Stomach smooth muscle (tissue), 2 donors: ENCODE measurements around the gene GBGT1.

Source experiments
- H3K27ac ChIP-seq: one replicate; pipeline ENCODE4 v1.7.0; 2013; ENCODE audit warnings: mild to moderate bottlenecking, low read length, inconsistent platforms
- H3K27me3 ChIP-seq, 2 donors: one replicate each; pipeline ENCODE4 v1.7.0; 2013; ENCODE audit warnings: low read length in 2 of 2; ENCODE audit not compliant: insufficient read depth in 2 of 2, control insufficient read depth in 1 of 2
- H3K36me3 ChIP-seq, 2 donors: one replicate each; pipeline ENCODE4 v1.7.0; 2013; ENCODE audit warnings: low read length in 2 of 2; ENCODE audit not compliant: control insufficient read depth in 2 of 2, insufficient read depth in 2 of 2
- H3K4me1 ChIP-seq: one replicate; pipeline ENCODE4 v1.7.0; 2013; ENCODE audit warnings: low read length; ENCODE audit not compliant: control insufficient read depth, insufficient read depth
- H3K4me3 ChIP-seq, 2 donors: one replicate each; pipeline ENCODE4 v1.7.0; 2013; ENCODE audit warnings: low read length in 2 of 2
- H3K9ac ChIP-seq, 2 donors: one replicate each; pipeline ENCODE4 v1.7.0; 2013; ENCODE audit warnings: low read length in 2 of 2, mild to moderate bottlenecking in 1 of 2
- H3K9me3 ChIP-seq, 2 donors: one replicate each; pipeline ENCODE4 v1.7.0; 2013; ENCODE audit warnings: low read length in 2 of 2; ENCODE audit not compliant: control insufficient read depth in 2 of 2
- donor health status: healthy.
- donor health status: Pancreatic carcinoma.

The GBGT1 gene

DNA sequence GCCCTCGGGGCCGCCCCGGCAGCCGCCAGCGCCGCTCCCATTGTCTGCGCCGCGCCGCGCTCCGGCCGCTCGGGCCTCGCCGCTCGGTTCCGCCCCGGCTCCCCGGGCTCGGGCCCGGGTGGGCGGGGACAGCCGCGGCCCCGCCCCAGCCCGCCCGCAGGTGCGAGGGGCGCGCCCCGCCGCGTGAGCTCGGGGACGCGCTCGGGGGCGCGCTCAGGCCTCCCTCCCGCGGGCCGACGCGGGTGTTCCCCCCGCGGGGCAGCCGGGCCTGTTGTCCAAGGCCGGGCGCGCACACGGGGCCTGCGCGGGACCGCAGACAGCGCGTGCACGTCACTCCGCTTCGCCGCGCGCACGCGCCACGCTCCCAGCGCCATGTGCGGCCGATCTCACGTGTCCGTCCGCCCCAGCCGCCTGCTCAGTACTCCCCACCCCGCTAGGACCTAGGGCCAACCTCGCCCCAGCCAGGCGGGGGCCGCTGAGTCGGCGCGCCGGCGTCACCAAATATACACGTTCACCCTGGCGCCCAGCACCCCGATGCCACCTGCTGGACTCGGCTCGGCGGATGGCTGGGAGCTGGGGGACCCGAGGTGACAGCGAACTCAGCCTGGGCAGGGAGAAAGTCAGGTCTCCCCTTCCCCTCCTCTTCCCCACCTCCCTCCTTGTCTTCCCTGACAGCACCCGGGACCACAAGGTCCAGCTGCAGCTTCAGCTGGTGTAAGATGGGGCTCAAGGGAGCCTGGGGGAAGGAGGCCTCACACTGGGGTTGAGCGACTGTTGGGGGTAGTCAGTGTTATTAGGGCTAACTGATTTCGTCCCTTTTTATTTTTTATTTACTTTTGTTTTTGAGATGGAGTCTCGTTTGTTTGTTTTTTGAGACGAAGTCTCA is 14.3 kb downstream of the GBGT1 start:
- peak overlapping the region; percentile 81 for H3K27ac ChIP-seq
- H3K9me3 ChIP-seq = no peaks in the 10 kb centered on the region
- H3K27me3 ChIP-seq = no peaks in the 10 kb centered on the region
- H3K4me1 ChIP-seq = peaks cover 40% of the 10 kb centered on the region
- peak overlapping the region; percentile 57 to 90 for H3K4me3 ChIP-seq
- peak overlapping the region; percentile 83 to 84 for H3K9ac ChIP-seq
- peaks cover 0 to 3% of the 10 kb centered on the region in 2 donors for H3K36me3 ChIP-seq

DNA sequence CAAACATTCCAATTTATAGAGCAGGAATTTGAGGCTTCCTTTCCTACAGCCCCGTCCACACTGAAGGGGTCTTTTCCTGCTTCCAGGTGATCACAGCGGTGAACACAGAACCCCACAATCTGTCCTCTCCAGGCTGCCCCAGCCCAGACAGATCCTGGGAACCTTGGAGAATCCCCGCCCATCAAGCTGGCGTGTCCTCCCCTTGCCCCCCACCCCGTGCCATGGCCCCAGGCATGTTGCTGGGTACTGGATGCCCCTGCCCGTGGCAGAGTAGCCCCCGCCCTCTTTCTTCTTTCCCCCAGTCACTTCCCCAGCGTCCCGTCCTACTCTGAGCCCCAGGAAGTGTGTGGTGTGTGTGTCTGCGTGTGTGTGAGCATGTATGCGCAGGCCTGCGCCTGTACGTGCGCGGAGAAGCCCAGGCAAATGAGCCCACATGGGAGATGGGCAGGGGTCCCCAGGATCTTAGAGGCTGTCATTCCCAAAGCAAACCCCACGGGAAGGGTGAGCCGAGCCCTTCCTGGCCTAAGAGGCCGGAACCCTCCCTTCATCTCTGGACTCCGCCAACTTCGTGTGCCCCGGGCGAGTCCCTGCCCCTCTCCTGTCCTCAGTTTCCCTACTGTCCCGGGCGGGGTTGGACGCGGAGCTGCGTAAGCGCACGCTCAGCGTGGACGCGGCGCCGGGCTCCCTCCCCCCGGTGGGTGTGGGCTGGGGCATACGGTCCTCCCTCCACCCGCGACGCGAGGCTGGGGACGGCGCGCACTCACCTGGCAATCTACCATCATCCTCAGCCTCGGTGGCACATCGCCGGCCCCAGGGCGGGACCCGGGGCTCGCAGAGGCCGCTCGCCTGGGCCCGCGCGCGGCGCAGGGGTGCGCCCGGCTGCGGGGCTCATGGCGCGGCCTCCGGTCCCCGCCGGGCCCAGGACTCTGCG is 15.2 kb downstream of the GBGT1 start:
- no peaks in the 10 kb centered on the region for H3K27me3 ChIP-seq
- H3K9me3 ChIP-seq = no peaks in the 10 kb centered on the region
- H3K4me3 ChIP-seq = peak overlapping the region; percentile 66 to 90
- H3K9ac ChIP-seq = peak overlapping the region; percentile 78 to 79
- peak overlapping the region; percentile 71 for H3K27ac ChIP-seq
- peaks cover 47% of the 10 kb centered on the region for H3K4me1 ChIP-seq
- H3K36me3 ChIP-seq = peaks cover 0 to 3% of the 10 kb centered on the region in 2 donors

GRCh38 chr9:133147412-133148198 is 16.1 kb downstream of the GBGT1 start:
- Histone ChIP-seq H3K4me3 (peak overlapping the region; percentile 66 to 90), H3K9ac (peak overlapping the region; percentile 66 to 78), H3K4me1 (peaks cover 48% of the 10 kb centered on the region)

GRCh38 chr9:133146746-133147411 is 16.8 kb downstream of the GBGT1 start:
- Histone ChIP-seq H3K9ac (no peak overlapping the region), H3K27me3 (no peaks in the 10 kb centered on the region), H3K4me1 (peaks cover 53% of the 10 kb centered on the region), H3K36me3 (peaks cover 0 to 3% of the 10 kb centered on the region in 2 donors), H3K27ac (no peak overlapping the region), H3K9me3 (no peaks in the 10 kb centered on the region), H3K4me3 (no peak overlapping the region)

More at GRCh38 chr9:133147412-133148198, 16.1 kb downstream of the GBGT1 start:
- Histone ChIP-seq H3K27ac (peak overlapping the region; percentile 71), H3K27me3 (no peaks in the 10 kb centered on the region), H3K9me3 (no peaks in the 10 kb centered on the region), H3K36me3 (peaks cover 0 to 3% of the 10 kb centered on the region in 2 donors)

- no peaks in the 10 kb centered on the region for H3K9me3 ChIP-seq
- no peaks in the 10 kb centered on the region for H3K27me3 ChIP-seq
- peaks cover 58% of the 10 kb centered on the region for H3K4me1 ChIP-seq
- peaks cover 0 to 3% of the 10 kb centered on the region in 2 donors for H3K36me3 ChIP-seq
- H3K27ac ChIP-seq = no peak overlapping the region
- H3K9ac ChIP-seq = peak overlapping the region; percentile 2 to 13
- H3K4me3 ChIP-seq = peak overlapping the region in 1 of 2 donors; percentile 71
These were observed 18.5 kb downstream of the GBGT1 start for GRCh38 chr9:133144904-133145851.

GRCh38 chr9:133144142-133144903 is 19.4 kb downstream of the GBGT1 start:
- Histone ChIP-seq H3K4me1 (peaks cover 57% of the 10 kb centered on the region), H3K36me3 (peaks cover 0 to 3% of the 10 kb centered on the region in 2 donors), H3K9me3 (no peaks in the 10 kb centered on the region), H3K27ac (no peak overlapping the region), H3K27me3 (no peaks in the 10 kb centered on the region), H3K4me3 (peak overlapping the region; percentile 37 to 71), H3K9ac (peak overlapping the region; percentile 47 to 59)

GRCh38 chr9:133143639-133144141 is 20.0 kb downstream of the GBGT1 start:
- Histone ChIP-seq H3K36me3 (peaks cover 0 to 3% of the 10 kb centered on the region in 2 donors), H3K27me3 (no peaks in the 10 kb centered on the region), H3K4me3 (peak overlapping the region; percentile 37 to 71), H3K9ac (peak overlapping the region in 1 of 2 donors; percentile 59), H3K27ac (no peak overlapping the region), H3K9me3 (no peaks in the 10 kb centered on the region), H3K4me1 (peaks cover 57% of the 10 kb centered on the region)

- Histone ChIP-seq H3K9me3 (no peaks in the 10 kb centered on the region), H3K27ac (no peak overlapping the region), H3K27me3 (no peaks in the 10 kb centered on the region), H3K36me3 (peaks cover 0 to 3% of the 10 kb centered on the region in 2 donors), H3K4me3 (no peak overlapping the region), H3K4me1 (peaks cover 55% of the 10 kb centered on the region), H3K9ac (no peak overlapping the region)
These were observed 20.8 kb downstream of the GBGT1 start for GRCh38 chr9:133142684-133143622.
